ENCODE results near the gene SYNE2.

- TF ChIP-seq, protein P1, sequence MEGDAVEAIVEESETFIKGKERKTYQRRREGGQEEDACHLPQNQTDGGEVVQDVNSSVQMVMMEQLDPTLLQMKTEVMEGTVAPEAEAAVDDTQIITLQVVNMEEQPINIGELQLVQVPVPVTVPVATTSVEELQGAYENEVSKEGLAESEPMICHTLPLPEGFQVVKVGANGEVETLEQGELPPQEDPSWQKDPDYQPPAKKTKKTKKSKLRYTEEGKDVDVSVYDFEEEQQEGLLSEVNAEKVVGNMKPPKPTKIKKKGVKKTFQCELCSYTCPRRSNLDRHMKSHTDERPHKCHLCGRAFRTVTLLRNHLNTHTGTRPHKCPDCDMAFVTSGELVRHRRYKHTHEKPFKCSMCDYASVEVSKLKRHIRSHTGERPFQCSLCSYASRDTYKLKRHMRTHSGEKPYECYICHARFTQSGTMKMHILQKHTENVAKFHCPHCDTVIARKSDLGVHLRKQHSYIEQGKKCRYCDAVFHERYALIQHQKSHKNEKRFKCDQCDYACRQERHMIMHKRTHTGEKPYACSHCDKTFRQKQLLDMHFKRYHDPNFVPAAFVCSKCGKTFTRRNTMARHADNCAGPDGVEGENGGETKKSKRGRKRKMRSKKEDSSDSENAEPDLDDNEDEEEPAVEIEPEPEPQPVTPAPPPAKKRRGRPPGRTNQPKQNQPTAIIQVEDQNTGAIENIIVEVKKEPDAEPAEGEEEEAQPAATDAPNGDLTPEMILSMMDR (IDR thresholded peaks at IDR 0.05), result no peak
- no peak for TF ChIP-seq EP300 (IDR thresholded peaks at IDR 0.05)
Measured at GRCh38 chr14:64208261-64208660, 355.5 kb downstream of the SYNE2 start.
